H1 (cell line): Measurements from ENCODE around the gene SF3B2. TPM values are rescaled to one million over a fixed set of nuclear protein-coding genes. Genes with fewer than 3 reads are reported as not detected.

ENCODE experiments used
- CTCF ChIA-PET: fragments of 300-600 bp; sonication (Branson Sonifier 250); formaldehyde crosslinking; loops from one replicate; lab custom pipeline; 2021; ENCODE audit not compliant: partially characterized antibody; lab: Charles Lee
- POLR2A ChIA-PET: fragments of 300-600 bp; sonication (Branson Sonifier 250); formaldehyde crosslinking; loops from one replicate; lab custom pipeline; 2021; ENCODE audit warnings: inconsistent platforms; ENCODE audit not compliant: partially characterized antibody; lab: Charles Lee
- DNase-seq, 2 experiments: peaks; one replicate each; pipeline versions ENCODE4 v3.0.0 to v3.0.0-alpha.2; 2010 to 2022; ENCODE audit warnings: low spot score in 2 of 2, low read depth in 1 of 2, mixed read lengths in 1 of 2
- FAIRE-seq: peaks from 2 replicates; lab custom pipeline; 2011; peaks lifted over from hg19 to GRCh38; lab: Jason Lieb, UNC
- H2AFZ ChIP-seq: 2 replicates; pipeline ENCODE4 v1.8.1; 2012; ENCODE audit warnings: low read length, inconsistent platforms
- H2AK5ac ChIP-seq: 2 replicates; pipeline ENCODE4 v1.6.1; 2013; ENCODE audit warnings: low read depth, low read length
- H2BK120ac ChIP-seq: replicated peaks from 2 replicates; pipeline ENCODE3; 2013; ENCODE audit warnings: low read depth, low read length, inconsistent platforms
- H2BK12ac ChIP-seq: 2 replicates; pipeline ENCODE4 v1.6.1; 2013; ENCODE audit warnings: low read depth, low read length
- H2BK15ac ChIP-seq: 2 replicates; pipeline ENCODE4 v1.6.1; 2013; ENCODE audit warnings: low read length
- H2BK20ac ChIP-seq: 2 replicates; pipeline ENCODE4 v1.6.1; 2013; ENCODE audit warnings: low read length
- H2BK5ac ChIP-seq: 2 replicates; pipeline ENCODE4 v1.6.1; 2013; ENCODE audit warnings: low read depth, low read length
- H3K14ac ChIP-seq: 2 replicates; pipeline ENCODE4 v1.6.1; 2013; ENCODE audit warnings: inconsistent platforms; ENCODE audit not compliant: insufficient read length
- H3K18ac ChIP-seq: 2 replicates; pipeline ENCODE4 v1.6.1; 2013; ENCODE audit warnings: low read length; ENCODE audit errors: extremely low read depth
- H3K23ac ChIP-seq: 2 replicates; pipeline ENCODE4 v1.6.1; 2013; ENCODE audit warnings: inconsistent platforms; ENCODE audit not compliant: insufficient read length
- H3K23me2 ChIP-seq: 2 replicates; pipeline ENCODE4 v1.6.1; 2013; ENCODE audit warnings: low read depth, low read length
- H3K27ac ChIP-seq: 2 replicates; pipeline ENCODE4 v1.6.1; 2011; ENCODE audit warnings: low read depth, low read length, inconsistent platforms
- H3K27me3 ChIP-seq, 4 experiments: replicated peaks in 1 of 4; 1 replicate in 1 of 4; 2 replicates in 3 of 4; pipeline versions ENCODE4 v1.6.1 to v1.8.1; 2011 to 2013; ENCODE audit warnings: low read length in 3 of 4, mild to moderate bottlenecking in 3 of 4, inconsistent platforms in 2 of 4, mixed read lengths in 2 of 4, moderate library complexity in 1 of 4; ENCODE audit not compliant: control insufficient read depth in 3 of 4, insufficient read depth in 3 of 4; ENCODE audit errors: extremely low read depth in 1 of 4
- H3K36me3 ChIP-seq, 4 experiments: 2 replicates each; pipeline versions ENCODE4 v1.6.1 to v1.8.1; 2011 to 2013; ENCODE audit warnings: mild to moderate bottlenecking in 4 of 4, low read length in 3 of 4, moderate library complexity in 2 of 4, control low read depth in 1 of 4, inconsistent platforms in 1 of 4; ENCODE audit not compliant: insufficient read depth in 4 of 4, control insufficient read depth in 2 of 4
- H3K4ac ChIP-seq: replicated peaks from 2 replicates; pipeline ENCODE3; 2013; ENCODE audit warnings: low read length, low read depth, mixed read lengths, inconsistent platforms; ENCODE audit not compliant: insufficient read length
- H3K4me1 ChIP-seq, 4 experiments: replicated peaks in 1 of 4; 1 replicate in 1 of 4; 2 replicates in 3 of 4; pipeline versions ENCODE4 v1.6.1 to v1.8.1; 2011 to 2013; ENCODE audit warnings: low read length in 3 of 4, inconsistent platforms in 2 of 4, mixed read lengths in 1 of 4; ENCODE audit not compliant: insufficient read depth in 4 of 4, control insufficient read depth in 3 of 4
- H3K4me2 ChIP-seq, 2 experiments: 2 replicates each; pipeline versions ENCODE4 v1.6.1 to v1.8.1; 2011 to 2013; ENCODE audit warnings: low read depth in 2 of 2, low read length in 2 of 2, control low read depth in 1 of 2, inconsistent platforms in 1 of 2, mild to moderate bottlenecking in 1 of 2; ENCODE audit not compliant: insufficient read depth in 1 of 2
- H3K4me3 ChIP-seq, 4 experiments: fragments of 200-600, 300-600 bp in 1 of 4; sonication (generic), shearing (Covaris generic), sonication (Bioruptor Twin) in 1 of 4; 2 replicates each; pipeline versions ENCODE4 v1.5.1 to v1.8.1; 2011 to 2016; ENCODE audit warnings: low read length in 4 of 4, low read depth in 3 of 4, control low read depth in 2 of 4, inconsistent platforms in 2 of 4, mild to moderate bottlenecking in 2 of 4, mixed read lengths in 1 of 4, moderate library complexity in 1 of 4; ENCODE audit not compliant: insufficient read depth in 2 of 4; ENCODE audit errors: extremely low read depth in 1 of 4
- H3K56ac ChIP-seq: replicated peaks from 2 replicates; pipeline ENCODE3; 2013; ENCODE audit warnings: low read depth, mild to moderate bottlenecking, mixed read lengths, low read length, inconsistent platforms; ENCODE audit not compliant: insufficient read length
- H3K79me1 ChIP-seq: 2 replicates; pipeline ENCODE4 v1.6.1; 2013; ENCODE audit warnings: low read depth, low read length, control low read depth
- H3K79me2 ChIP-seq, 2 experiments: 2 replicates each; pipeline versions ENCODE4 v1.6.1 to v1.8.1; 2012 to 2013; ENCODE audit warnings: low read length in 2 of 2, mild to moderate bottlenecking in 2 of 2, inconsistent platforms in 1 of 2; ENCODE audit not compliant: insufficient read depth in 2 of 2, control insufficient read depth in 1 of 2
- H3K9ac ChIP-seq, 4 experiments: replicated peaks in 1 of 4; 1 replicate in 1 of 4; 2 replicates in 3 of 4; pipeline versions ENCODE4 v1.6.1 to v1.8.1; 2011 to 2013; ENCODE audit warnings: low read depth in 3 of 4, low read length in 3 of 4, control low read depth in 2 of 4, mild to moderate bottlenecking in 2 of 4, moderate library complexity in 2 of 4, inconsistent platforms in 1 of 4; ENCODE audit errors: extremely low read depth in 1 of 4
- H3K9me3 ChIP-seq, 2 experiments: 2 replicates each; pipeline versions ENCODE4 v1.6.1 to v1.8.1; 2012 to 2013; ENCODE audit warnings: mild to moderate bottlenecking in 2 of 2, moderate library complexity in 2 of 2, control low read depth in 1 of 2, inconsistent platforms in 1 of 2, low read depth in 1 of 2, low read length in 1 of 2, mixed read lengths in 1 of 2; ENCODE audit not compliant: insufficient read depth in 2 of 2
- H4K20me1 ChIP-seq, 2 experiments: replicated peaks in 1 of 2; 2 replicates each; pipeline versions ENCODE3 to v1.8.1; 2011 to 2013; ENCODE audit warnings: inconsistent platforms in 2 of 2, low read length in 2 of 2, mild to moderate bottlenecking in 1 of 2; ENCODE audit not compliant: insufficient read depth in 2 of 2, control insufficient read depth in 1 of 2
- H4K5ac ChIP-seq: 2 replicates; pipeline ENCODE4 v1.6.1; 2013; ENCODE audit warnings: low read length, low read depth, mixed read lengths, inconsistent platforms; ENCODE audit not compliant: insufficient read length
- H4K8ac ChIP-seq: 2 replicates; pipeline ENCODE4 v1.8.0; 2013; ENCODE audit warnings: mild to moderate bottlenecking, moderate library complexity, low read length, inconsistent platforms; ENCODE audit not compliant: insufficient read depth; ENCODE audit errors: extremely low read depth
- H4K91ac ChIP-seq: replicated peaks from 2 replicates; pipeline ENCODE3; 2013; ENCODE audit warnings: low read length, mixed read lengths, inconsistent platforms; ENCODE audit not compliant: insufficient read length
- MAFK ChIP-seq: IDR thresholded peaks from 2 replicates; pipeline ENCODE4 v1.6.1; 2012; ENCODE audit warnings: low read depth, mild to moderate bottlenecking, improper control_type of control experiment, low read length
- POLR2AphosphoS5 ChIP-seq: IDR thresholded peaks from 2 replicates; pipeline ENCODE4 v1.6.1; 2011; ENCODE audit warnings: low read depth, low read length
- POU5F1 ChIP-seq: IDR thresholded peaks from 2 replicates; pipeline ENCODE4 v1.6.1; 2011; ENCODE audit warnings: low read depth, mild to moderate bottlenecking, low read length, moderate library complexity
- SIN3A ChIP-seq, 2 experiments: IDR thresholded peaks in 1 of 2; conservative IDR thresholded peaks in 1 of 2; 2 replicates each; pipeline ENCODE4 v1.6.1; 2011 to 2012; ENCODE audit warnings: low read length in 2 of 2, improper control_type of control experiment in 1 of 2, low read depth in 1 of 2, mild to moderate bottlenecking in 1 of 2
- SRF ChIP-seq: IDR thresholded peaks from 2 replicates; pipeline ENCODE4 v1.6.1; 2011; ENCODE audit warnings: mild to moderate bottlenecking, low read depth, low read length, moderate library complexity
- SUZ12 ChIP-seq: fragments of 200-600 bp; sonication (generic); IDR thresholded peaks from 2 replicates; pipeline ENCODE4 v1.6.1; 2012; ENCODE audit warnings: mild to moderate bottlenecking, inconsistent platforms, low read length, moderate library complexity, mixed read lengths
- TBP ChIP-seq: IDR thresholded peaks from 2 replicates; pipeline ENCODE4 v1.6.1; 2011; ENCODE audit warnings: low read depth, low read length, improper control_type of control experiment
- WGBS, 2 experiments: shearing (Covaris generic) in 1 of 2; methylation state at CpG; one replicate each; pipeline versions ENCODE4 v1.1.6 to v1.1.7; 2013 to 2015; ENCODE audit warnings: low lambda C conversion rate in 2 of 2, mixed read lengths in 2 of 2, inconsistent platforms in 1 of 2, low coverage in 1 of 2, missing lambda C conversion rate in 1 of 2; ENCODE audit not compliant: insufficient replicate concordance in 2 of 2, insufficient coverage in 1 of 2, insufficient read length in 1 of 2; ENCODE audit errors: extremely low coverage in 1 of 2, missing lambda C conversion rate in 1 of 2; 5-methylcytosine and 5-hydroxymethylcytosine counted together
- polyA plus RNA-seq, 7 experiments: library from polyadenylated mRNA; depleted of rRNA in 3 of 7; stranded (reverse) in 5 of 7; unstranded in 2 of 7; fragments of >200 nt in 5 of 7; fragments of 200-250 nt in 2 of 7; gene quantifications; 1 replicate in 5 of 7; 2 replicates in 1 of 7; 4 replicates in 1 of 7; pipeline versions ENCODE4 v1.2.1 to v1.2.3, GENCODE V29; 2011 to 2013; ENCODE audit warnings: missing spikeins in 2 of 7, mixed read lengths in 2 of 7
- total RNA-seq: library from RNA; stranded (reverse); fragmentation: NEBNext Ultra II Directional; extraction: Animal tissue kit (Norgen Biotek cat#: 25700); gene quantifications from 2 replicates; pipeline ENCODE4 v1.2.1, GENCODE V29; 2021
- TF ChIP-seq, protein P1 (sequence below): IDR thresholded peaks from 2 replicates; pipeline ENCODE4 v1.6.1; 2011; ENCODE audit warnings: low read depth, mild to moderate bottlenecking, low read length; ENCODE audit not compliant: insufficient read depth

The SF3B2 gene
- total and polyA plus RNA-seq, 2 of the 8 experiments (the other 6 are each of a cell fraction or from before 2014, with no cell fraction given): 182 to 237 TPM

GRCh38 chr11:66036334-66036710 is 15.8 kb upstream of the SF3B2 start:
- Histone ChIP-seq H3K79me2 (no peaks in the 10 kb centered on the region), H3K4me3 (no peak overlapping the region), H3K79me1 (no peaks in the 10 kb centered on the region), H2AK5ac (no peak overlapping the region), H3K36me3 (peaks cover 0 to under 1% (median 0%) of the 10 kb centered on the region in 4 experiments; a peak in 4 of 8 replicates), H3K9me3 (peaks cover 6 to 8% of the 10 kb centered on the region in 2 experiments), H4K5ac (no peak overlapping the region), H2AFZ (no peak overlapping the region), H3K23me2 (0 out of 2 replicates have a peak, but pooled peaks cover 2% of the 10 kb centered on the region), H3K4ac (no peak overlapping the region), H4K91ac (no peak overlapping the region), H3K4me1 (no peaks in the 10 kb centered on the region), H2BK12ac (no peak overlapping the region), H4K20me1 (no peaks in the 10 kb centered on the region), H3K18ac (no peak overlapping the region), H2BK20ac (no peak overlapping the region), H2BK5ac (no peak overlapping the region), H2BK120ac (no peak overlapping the region), H3K14ac (no peak overlapping the region), H3K9ac (no peak overlapping the region), H3K27ac (no peak overlapping the region), H3K27me3 (no peaks in the 10 kb centered on the region), H3K56ac (no peak overlapping the region), H2BK15ac (no peak overlapping the region), H3K4me2 (no peak overlapping the region), H4K8ac (no peak overlapping the region), H3K23ac (no peak overlapping the region)
- POLR2A ChIA-PET: interaction anchor here (0.9 to 1.7 kb wide), 2 partner anchors 8 to 16 kb away, joined by 5 to 8 read pairs; partner anchors contain the start of gene SF3B2
- DNase-seq (no peak), FAIRE-seq (no peak)
- WGBS, 2 experiments: 90% methylated on average over 5 of the region's 5 CpGs; no CpG with 5 or more reads in 1 of the 2 experiments
- CTCF ChIA-PET: interaction anchor here (0.9 to 7.1 kb wide), 6 partner anchors 9 to 99 kb away, joined by 3 to 39 read pairs (median 4); no protein-coding TSS in a partner anchor
- TF ChIP-seq, protein P1, sequence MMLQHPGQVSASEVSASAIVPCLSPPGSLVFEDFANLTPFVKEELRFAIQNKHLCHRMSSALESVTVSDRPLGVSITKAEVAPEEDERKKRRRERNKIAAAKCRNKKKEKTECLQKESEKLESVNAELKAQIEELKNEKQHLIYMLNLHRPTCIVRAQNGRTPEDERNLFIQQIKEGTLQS: no peak
- TF ChIP-seq SUZ12 (no peak), MAFK (no peak), POU5F1 (no peak), POLR2AphosphoS5 (no peak), SRF (no peak), TBP (no peak), SIN3A (conservative IDR thresholded peaks at IDR 0.05 in 1 of 2, IDR thresholded peaks at IDR 0.05 in 1 of 2; ENCODE audit: low read depth in 1 of 2, low read length in 2 of 2) (no peak)
